Activated naive CD8-positive, alpha-beta T cell treated with anti-CD3 and anti-CD28 coated beads, Interleukin-2, amount 50 U/mL, for 24 hours (primary cell): ENCODE data around the gene PGC.
A peak's percentile ranks its signal among the peaks of the same experiment; 100 is the strongest.

Experiments
- ATAC-seq: fragments of 150-1000 bp; cut with Tn5 transposase; one replicate; pipeline ENCODE4 v1.10.0; 2021
- DNase-seq: peaks from one replicate; pipeline ENCODE4 v3.0.0; 2021
- H3K27ac Mint-ChIP-seq: one replicate; pipeline ENCODE4 v1.8.0; 2021; ENCODE audit warnings: mild to moderate bottlenecking, mixed read lengths
- H3K27me3 Mint-ChIP-seq: one replicate; pipeline ENCODE4 v1.8.0; 2021; ENCODE audit warnings: mixed read lengths
- H3K36me3 Mint-ChIP-seq: one replicate; pipeline ENCODE4 v1.8.0; 2021; ENCODE audit warnings: low read depth, mixed read lengths
- H3K4me1 Mint-ChIP-seq: one replicate; pipeline ENCODE4 v1.8.0; 2021; ENCODE audit warnings: mixed read lengths
- H3K4me3 Mint-ChIP-seq: one replicate; pipeline ENCODE4 v1.8.0; 2021; ENCODE audit warnings: mild to moderate bottlenecking, moderate library complexity, mixed read lengths
- H3K9me3 Mint-ChIP-seq: one replicate; pipeline ENCODE4 v1.8.0; 2021; ENCODE audit warnings: mixed read lengths

The PGC gene

GRCh38 chr6:41747256-41748101 is at the start of gene PGC:
PGC (minus strand) TSS chr6:41747397; CDS start chr6:41747334, 63 bp downstream.
- Mint-ChIP-seq H3K4me1 (no peaks in the 10 kb centered on the region), H3K27me3 (no peaks in the 10 kb centered on the region), H3K27ac (no peak within 1 kb of the TSS), H3K9me3 (no peaks in the 10 kb centered on the region), H3K36me3 (no peaks in the 10 kb centered on the region), H3K4me3 (no peak within 1 kb of the TSS)
- ATAC-seq (no peak), DNase-seq (no peak)

GRCh38 chr6:41796474-41796873 is 49.3 kb upstream of the PGC start:
- no peak overlapping the region for H3K4me3 Mint-ChIP-seq
- no peaks in the 10 kb centered on the region for H3K9me3 Mint-ChIP-seq
- DNase-seq (no peak), ATAC-seq (no peak)
- H3K36me3 Mint-ChIP-seq, result peaks cover 18% of the 10 kb centered on the region
- peaks cover 9% of the 10 kb centered on the region for H3K4me1 Mint-ChIP-seq
- H3K27me3 Mint-ChIP-seq, result no peaks in the 10 kb centered on the region
- H3K27ac Mint-ChIP-seq, result no peak overlapping the region

- Mint-ChIP-seq H3K9me3 (no peaks in the 10 kb centered on the region), H3K36me3 (peaks cover 49% of the 10 kb centered on the region), H3K4me3 (no peak overlapping the region), H3K27ac (peak overlapping the region; percentile 57), H3K27me3 (no peaks in the 10 kb centered on the region), H3K4me1 (peaks cover 26% of the 10 kb centered on the region)
- DNase-seq, result no peak
- no peak for ATAC-seq
Observed at GRCh38 chr6:41791984-41792383, 44.8 kb upstream of the PGC start.

- H3K4me1 Mint-ChIP-seq, result peaks cover 26% of the 10 kb centered on the region
- DNase-seq (no peak), ATAC-seq (no peak)
- peak overlapping the region; percentile 57 for H3K27ac Mint-ChIP-seq
- peaks cover 49% of the 10 kb centered on the region for H3K36me3 Mint-ChIP-seq
- no peaks in the 10 kb centered on the region for H3K27me3 Mint-ChIP-seq
- H3K9me3 Mint-ChIP-seq, result no peaks in the 10 kb centered on the region
- H3K4me3 Mint-ChIP-seq, result no peak overlapping the region
Observed at GRCh38 chr6:41791305-41791704, 44.1 kb upstream of the PGC start.

- Mint-ChIP-seq H3K27ac (peak overlapping the region; percentile 45), H3K4me1 (peaks cover 26% of the 10 kb centered on the region), H3K4me3 (peak overlapping the region; percentile 95), H3K27me3 (no peaks in the 10 kb centered on the region), H3K9me3 (no peaks in the 10 kb centered on the region), H3K36me3 (peaks cover 48% of the 10 kb centered on the region)
- DNase-seq (no peak), ATAC-seq (no peak)
Observed at GRCh38 chr6:41790045-41790444, 42.8 kb upstream of the PGC start.

GRCh38 chr6:41789390-41789724 is 42.2 kb upstream of the PGC start:
- Mint-ChIP-seq H3K27me3 (no peaks in the 10 kb centered on the region), H3K27ac (peak overlapping the region; percentile 81), H3K4me1 (peaks cover 24% of the 10 kb centered on the region), H3K9me3 (no peaks in the 10 kb centered on the region), H3K36me3 (peaks cover 46% of the 10 kb centered on the region), H3K4me3 (peak overlapping the region; percentile 95)
- DNase-seq (no peak), ATAC-seq (no peak)

- DNase-seq, result peak; percentile 97
Observed at GRCh38 chr6:41787219-41787917, 40.2 kb upstream of the PGC start, which contains the start of gene TOMM6. TOMM6 (plus strand) TSS chr6:41787694; CDS start chr6:41787698, 4 bp downstream.

GRCh38 chr6:41786451-41787218 is 39.4 kb upstream of the PGC start:
- Mint-ChIP-seq H3K4me1 (peaks cover 18% of the 10 kb centered on the region), H3K27ac (peak overlapping the region; percentile 97), H3K27me3 (peaks cover 3% of the 10 kb centered on the region), H3K4me3 (peak overlapping the region; percentile 95), H3K9me3 (no peaks in the 10 kb centered on the region), H3K36me3 (peaks cover 35% of the 10 kb centered on the region)
- DNase-seq, result peak; percentile 93
- peak; percentile 75 for ATAC-seq

More at GRCh38 chr6:41787219-41787917, 40.2 kb upstream of the PGC start, which contains the start of gene TOMM6:
- Mint-ChIP-seq H3K4me3 (peak within 1 kb of the TSS; percentile 95), H3K9me3 (no peaks in the 10 kb centered on the region), H3K27ac (peak within 1 kb of the TSS; percentile 97), H3K4me1 (peaks cover 22% of the 10 kb centered on the region), H3K36me3 (peaks cover 42% of the 10 kb centered on the region), H3K27me3 (no peaks in the 10 kb centered on the region)
- peak; percentile 87 for ATAC-seq

GRCh38 chr6:41785689-41786450 is 38.7 kb upstream of the PGC start:
- Mint-ChIP-seq H3K27ac (no peak overlapping the region), H3K36me3 (peaks cover 30% of the 10 kb centered on the region), H3K4me3 (peak overlapping the region; percentile 95), H3K4me1 (peaks cover 21% of the 10 kb centered on the region), H3K9me3 (no peaks in the 10 kb centered on the region), H3K27me3 (peaks cover 9% of the 10 kb centered on the region)
- DNase-seq (peak; percentile 16), ATAC-seq (no peak)

GRCh38 chr6:41785254-41785653 is 38.1 kb upstream of the PGC start:
- Mint-ChIP-seq H3K4me3 (peak overlapping the region; percentile 95), H3K9me3 (no peaks in the 10 kb centered on the region), H3K27ac (no peak overlapping the region), H3K36me3 (peaks cover 25% of the 10 kb centered on the region), H3K4me1 (peaks cover 19% of the 10 kb centered on the region), H3K27me3 (peaks cover 10% of the 10 kb centered on the region)
- DNase-seq, result no peak
- ATAC-seq, result no peak

- ATAC-seq, result no peak
- DNase-seq, result no peak
- peaks cover 14% of the 10 kb centered on the region for H3K4me1 Mint-ChIP-seq
- H3K4me3 Mint-ChIP-seq, result peak overlapping the region; percentile 21
- H3K9me3 Mint-ChIP-seq, result no peaks in the 10 kb centered on the region
- H3K27ac Mint-ChIP-seq, result no peak overlapping the region
- H3K36me3 Mint-ChIP-seq, result peaks cover 19% of the 10 kb centered on the region
- H3K27me3 Mint-ChIP-seq, result peaks cover 11% of the 10 kb centered on the region
Observed at GRCh38 chr6:41784581-41785171, 37.5 kb upstream of the PGC start.

- Mint-ChIP-seq H3K27me3 (peaks cover 11% of the 10 kb centered on the region), H3K36me3 (peaks cover 7% of the 10 kb centered on the region), H3K27ac (no peak overlapping the region), H3K4me3 (no peak overlapping the region), H3K4me1 (peaks cover 14% of the 10 kb centered on the region), H3K9me3 (no peaks in the 10 kb centered on the region)
- ATAC-seq (no peak), DNase-seq (no peak)
Observed at GRCh38 chr6:41783106-41783780, 36.0 kb upstream of the PGC start.

GRCh38 chr6:41781366-41781730 is 34.2 kb upstream of the PGC start:
- H3K27ac Mint-ChIP-seq, result no peak overlapping the region
- no peaks in the 10 kb centered on the region for H3K9me3 Mint-ChIP-seq
- H3K36me3 Mint-ChIP-seq, result no peaks in the 10 kb centered on the region
- H3K4me3 Mint-ChIP-seq, result peak overlapping the region; percentile 70
- peaks cover 14% of the 10 kb centered on the region for H3K4me1 Mint-ChIP-seq
- DNase-seq (no peak), ATAC-seq (no peak)
- H3K27me3 Mint-ChIP-seq, result peaks cover 11% of the 10 kb centered on the region
